Esophagus muscularis mucosa (tissue), 4 donors: ENCODE measurements around the gene USP33.

Experiments used
- CTCF ChIP-seq, 3 experiments: fragments of 200-600 bp in 2 of 3; fragments of 450-650 bp in 1 of 3; sonication (generic) in 2 of 3; IDR thresholded peaks; one replicate each; pipeline ENCODE4 v1.5.1; 2017 to 2019; ENCODE audit warnings: antibody characterized with exemption in 3 of 3, mild to moderate bottlenecking in 2 of 3, moderate library complexity in 1 of 3
- EP300 ChIP-seq: sonication (generic); formaldehyde crosslinking; IDR thresholded peaks from one replicate; pipeline ENCODE4 v1.6.1; 2017; ENCODE audit warnings: antibody characterized with exemption
- POLR2A ChIP-seq: fragments of 450-650 bp; IDR thresholded peaks from one replicate; pipeline ENCODE4 v1.6.1; 2017; ENCODE audit warnings: antibody characterized with exemption, moderate library complexity, mild to moderate bottlenecking, low read depth
- POLR2AphosphoS5 ChIP-seq, 2 donors: sonication (generic); formaldehyde crosslinking; IDR thresholded peaks; one replicate each; pipeline ENCODE4 v1.6.1; 2017; ENCODE audit warnings: antibody characterized with exemption in 2 of 2

- TF ChIP-seq CTCF (IDR thresholded peaks at IDR 0.05) (no peak), EP300 (no peak), POLR2A (no peak), POLR2AphosphoS5 (IDR thresholded peaks at IDR 0.05) (no peak)
Measured at GRCh38 chr1:77741316-77741715, 18.3 kb downstream of the USP33 start.
